Lower lobe of right lung (tissue), 2 donors: Measurements from ENCODE around the gene B3GALT6. TPM values are rescaled to one million over a fixed set of nuclear protein-coding genes. Genes with fewer than 3 reads are reported as not detected.

Experiments used
- ATAC-seq, 2 donors: fragments of 200-7000 bp; cut with Tn5 transposase; one replicate each; pipeline ENCODE4 v1.9.1; 2020 to 2022; ENCODE audit warnings: mild to moderate bottlenecking in 2 of 2, moderate library complexity in 2 of 2
- DNase-seq: peaks from one replicate; pipeline ENCODE4 v3.0.0-alpha.2; 2020
- H3K27ac ChIP-seq: fragments of 200-600 bp; one replicate; pipeline ENCODE4 v1.8.0; 2022
- H3K27me3 ChIP-seq: fragments of 200-600 bp; one replicate; pipeline ENCODE4 v1.8.0; 2022; ENCODE audit warnings: low read depth
- H3K36me3 ChIP-seq: fragments of 200-600 bp; one replicate; pipeline ENCODE4 v1.8.0; 2022; ENCODE audit warnings: mild to moderate bottlenecking
- H3K4me1 ChIP-seq: fragments of 200-600 bp; one replicate; pipeline ENCODE4 v1.8.0; 2022
- H3K4me3 ChIP-seq: fragments of 200-600 bp; one replicate; pipeline ENCODE4 v1.8.0; 2022; ENCODE audit warnings: mild to moderate bottlenecking
- H3K9me3 ChIP-seq: fragments of 200-600 bp; one replicate; pipeline ENCODE4 v1.8.0; 2022
- CTCF ChIP-seq: fragments of 200-600 bp; IDR thresholded peaks from one replicate; pipeline ENCODE4 v1.8.0; 2022; ENCODE audit warnings: antibody characterized with exemption, mild to moderate bottlenecking
- intact Hi-C: fragments of 100-400 bp; cut with DNase I; formaldehyde crosslinking; loops from one replicate; pipeline ENCODE4 v1.11.0; 2022
- total RNA-seq: library from RNA; stranded (reverse); fragmentation: NEBNext Ultra II Directional; extraction: Animal tissue kit (Norgen Biotek cat#: 25700); gene quantifications from one replicate; pipeline ENCODE4 v1.2.1, GENCODE V29; 2021
- donor health status: DM: no; HTN: yes; CAD: no; lungs with severe emphysema.

Gene B3GALT6
- total RNA-seq, 1 donor from 2014 or later, result 13.7 TPM

- ATAC-seq, result peak; percentile 38
- no peak for TF ChIP-seq CTCF
- H3K4me1 ChIP-seq, result peaks cover 40% of the 10 kb centered on the region
These were observed 40.5 kb downstream of the B3GALT6 start for GRCh38 chr1:1272341-1273208.

GRCh38 chr1:1273209-1273511 lies 41.1 kb downstream of the B3GALT6 start:
- Histone ChIP-seq H3K4me1 (peaks cover 40% of the 10 kb centered on the region), H3K9me3 (no peaks in the 10 kb centered on the region), H3K36me3 (peaks cover 12% of the 10 kb centered on the region), H3K4me3 (peak overlapping the region; percentile 93), H3K27me3 (no peaks in the 10 kb centered on the region), H3K27ac (peak overlapping the region; percentile 87)
- TF ChIP-seq CTCF, result no peak
- intact Hi-C loops, result no loop called here
- no peak for DNase-seq
- ATAC-seq, result peak in 1 of 2 donors; percentile 1

More at GRCh38 chr1:1272341-1273208, 40.5 kb downstream of the B3GALT6 start:
- Histone ChIP-seq H3K36me3 (peaks cover 18% of the 10 kb centered on the region), H3K9me3 (no peaks in the 10 kb centered on the region), H3K4me3 (peak overlapping the region; percentile 93), H3K27ac (peak overlapping the region; percentile 87), H3K27me3 (no peaks in the 10 kb centered on the region)
- peak; percentile 65 for DNase-seq
- intact Hi-C loops, result no loop called here

- Histone ChIP-seq H3K4me1 (peaks cover 40% of the 10 kb centered on the region), H3K27me3 (no peaks in the 10 kb centered on the region), H3K36me3 (peaks cover 7% of the 10 kb centered on the region), H3K4me3 (peak within 1 kb of the TSS; percentile 93), H3K27ac (peak within 1 kb of the TSS; percentile 87), H3K9me3 (no peaks in the 10 kb centered on the region)
- TF ChIP-seq CTCF, result no peak
- DNase-seq, result peak; percentile 97
- peak; percentile 97 to 98 for ATAC-seq
- intact Hi-C loops, result no loop called here
These were observed 41.7 kb downstream of the B3GALT6 start, which contains the start of gene UBE2J2 for GRCh38 chr1:1273512-1274298. UBE2J2 (minus strand) TSS chr1:1273854; CDS start chr1:1267992, 5,862 bp downstream.

GRCh38 chr1:1274299-1274930 lies 42.4 kb downstream of the B3GALT6 start:
- Histone ChIP-seq H3K27me3 (no peaks in the 10 kb centered on the region), H3K4me3 (peak overlapping the region; percentile 93), H3K9me3 (no peaks in the 10 kb centered on the region), H3K4me1 (peaks cover 40% of the 10 kb centered on the region), H3K27ac (peak overlapping the region; percentile 87), H3K36me3 (peaks cover 5% of the 10 kb centered on the region)
- ATAC-seq (no peak), DNase-seq (no peak)
- intact Hi-C loops, result no loop called here
- TF ChIP-seq CTCF, result no peak

- no peaks in the 10 kb centered on the region for H3K9me3 ChIP-seq
- H3K36me3 ChIP-seq, result peaks cover 5% of the 10 kb centered on the region
- peaks cover 38% of the 10 kb centered on the region for H3K4me1 ChIP-seq
- peak overlapping the region; percentile 93 for H3K4me3 ChIP-seq
- no peaks in the 10 kb centered on the region for H3K27me3 ChIP-seq
- ATAC-seq (no peak), DNase-seq (no peak)
- H3K27ac ChIP-seq, result no peak overlapping the region
- intact Hi-C loops, result no loop called here
- no peak for TF ChIP-seq CTCF
These were observed 42.9 kb downstream of the B3GALT6 start for GRCh38 chr1:1274931-1275431.
